Activated naive CD4-positive, alpha-beta T cell treated with anti-CD3 and anti-CD28 coated beads, Interleukin-2, amount 10 ng/mL, durations not matched to agents 7 days and 5 days (primary cell): Measurements from ENCODE around the gene KLK11.

ENCODE experiments used
- CTCF ChIA-PET: fragments of 350-600 bp; sonication (Branson Sonifier 250); formaldehyde crosslinking; loops from one replicate; lab custom pipeline; 2021; ENCODE audit warnings: antibody characterized with exemption; lab: Charles Lee
- DNase-seq: peaks from one replicate; pipeline ENCODE4 v3.0.0-alpha.2; 2020
- H3K27ac Mint-ChIP-seq: one replicate; pipeline ENCODE4 v1.8.0; 2021; ENCODE audit warnings: mild to moderate bottlenecking, moderate library complexity, mixed read lengths
- H3K27me3 Mint-ChIP-seq: one replicate; pipeline ENCODE4 v1.8.0; 2021; ENCODE audit warnings: mild to moderate bottlenecking, mixed read lengths
- H3K36me3 Mint-ChIP-seq: one replicate; pipeline ENCODE4 v1.8.0; 2021; ENCODE audit warnings: mixed read lengths
- H3K4me1 Mint-ChIP-seq: one replicate; pipeline ENCODE4 v1.8.0; 2021; ENCODE audit warnings: mixed read lengths
- H3K4me3 Mint-ChIP-seq: one replicate; pipeline ENCODE4 v1.8.0; 2021; ENCODE audit warnings: mild to moderate bottlenecking, moderate library complexity, mixed read lengths
- H3K9me3 Mint-ChIP-seq: one replicate; pipeline ENCODE4 v1.8.0; 2021; ENCODE audit warnings: mixed read lengths

The KLK11 gene, protein sequence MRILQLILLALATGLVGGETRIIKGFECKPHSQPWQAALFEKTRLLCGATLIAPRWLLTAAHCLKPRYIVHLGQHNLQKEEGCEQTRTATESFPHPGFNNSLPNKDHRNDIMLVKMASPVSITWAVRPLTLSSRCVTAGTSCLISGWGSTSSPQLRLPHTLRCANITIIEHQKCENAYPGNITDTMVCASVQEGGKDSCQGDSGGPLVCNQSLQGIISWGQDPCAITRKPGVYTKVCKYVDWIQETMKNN

DNA sequence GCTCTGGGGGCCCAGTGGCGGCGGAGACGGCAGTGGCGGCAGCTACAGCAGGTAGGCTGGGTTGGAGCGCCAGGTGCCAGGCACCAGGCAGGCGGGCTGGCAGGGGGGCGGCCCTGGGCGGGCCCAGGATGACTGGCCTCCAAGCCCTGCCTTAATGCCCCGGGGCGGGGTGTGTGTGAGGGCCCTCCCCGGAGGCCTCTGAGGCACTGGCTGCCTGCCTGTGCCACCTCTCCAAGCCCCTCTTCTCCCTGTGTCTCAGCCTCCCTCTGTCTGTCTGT lies at the start of gene KLK11:
KLK11 (minus strand) TSS at position 63 of the 278 bp plus-strand sequence. CDS start 985 bp downstream, outside the sequence.
- Mint-ChIP-seq H3K27me3 (peaks cover 45% of the 10 kb centered on the region), H3K36me3 (no peaks in the 10 kb centered on the region), H3K27ac (no peak within 1 kb of the TSS), H3K9me3 (no peaks in the 10 kb centered on the region), H3K4me1 (no peaks in the 10 kb centered on the region), H3K4me3 (no peak within 1 kb of the TSS)
- DNase-seq = no peak
- CTCF ChIA-PET = no interaction called here

DNA sequence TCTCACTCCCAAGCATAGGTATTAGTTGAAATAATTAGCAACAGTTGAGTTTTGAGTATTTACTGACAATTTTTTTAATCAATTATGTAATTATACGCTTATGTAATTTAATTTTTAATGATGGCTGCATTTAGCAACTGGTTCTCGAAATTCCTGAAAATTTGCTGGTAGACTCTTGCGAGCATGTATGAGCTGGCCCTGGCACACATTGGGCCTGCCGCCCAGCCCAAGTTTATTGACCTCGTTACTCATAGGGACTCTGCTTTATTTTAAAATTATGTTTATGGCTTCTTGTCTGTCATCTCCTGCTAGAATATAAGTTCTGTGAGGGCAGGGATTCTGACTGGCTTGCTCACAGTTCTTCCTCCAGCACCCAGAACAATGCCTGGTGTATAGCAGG lies 49.6 kb upstream of the KLK11 start:
- Mint-ChIP-seq H3K36me3 (no peaks in the 10 kb centered on the region), H3K4me3 (no peak overlapping the region), H3K9me3 (no peaks in the 10 kb centered on the region), H3K27me3 (no peaks in the 10 kb centered on the region), H3K27ac (no peak overlapping the region), H3K4me1 (no peaks in the 10 kb centered on the region)
- DNase-seq = no peak
- CTCF ChIA-PET = no interaction called here

DNA sequence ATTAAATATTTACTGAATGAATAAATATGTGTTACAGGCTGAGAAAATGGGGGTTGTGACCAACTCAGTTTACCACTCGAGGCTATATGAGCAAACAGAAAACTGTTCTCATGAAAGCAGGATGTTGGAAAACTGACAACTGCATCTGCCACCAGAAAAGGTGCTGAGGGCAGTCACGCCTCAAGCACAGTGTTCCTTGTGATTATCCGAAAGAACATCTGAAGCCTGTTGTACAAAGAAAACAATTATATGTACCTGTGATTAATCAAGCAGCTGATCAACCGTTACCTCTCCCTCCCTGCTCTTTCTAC lies 44.6 kb upstream of the KLK11 start:
- Mint-ChIP-seq H3K4me1 (peaks cover under 1% of the 10 kb centered on the region), H3K36me3 (no peaks in the 10 kb centered on the region), H3K27me3 (peaks cover 16% of the 10 kb centered on the region), H3K4me3 (no peak overlapping the region), H3K9me3 (no peaks in the 10 kb centered on the region), H3K27ac (no peak overlapping the region)
- CTCF ChIA-PET = no interaction called here
- DNase-seq = no peak

DNA sequence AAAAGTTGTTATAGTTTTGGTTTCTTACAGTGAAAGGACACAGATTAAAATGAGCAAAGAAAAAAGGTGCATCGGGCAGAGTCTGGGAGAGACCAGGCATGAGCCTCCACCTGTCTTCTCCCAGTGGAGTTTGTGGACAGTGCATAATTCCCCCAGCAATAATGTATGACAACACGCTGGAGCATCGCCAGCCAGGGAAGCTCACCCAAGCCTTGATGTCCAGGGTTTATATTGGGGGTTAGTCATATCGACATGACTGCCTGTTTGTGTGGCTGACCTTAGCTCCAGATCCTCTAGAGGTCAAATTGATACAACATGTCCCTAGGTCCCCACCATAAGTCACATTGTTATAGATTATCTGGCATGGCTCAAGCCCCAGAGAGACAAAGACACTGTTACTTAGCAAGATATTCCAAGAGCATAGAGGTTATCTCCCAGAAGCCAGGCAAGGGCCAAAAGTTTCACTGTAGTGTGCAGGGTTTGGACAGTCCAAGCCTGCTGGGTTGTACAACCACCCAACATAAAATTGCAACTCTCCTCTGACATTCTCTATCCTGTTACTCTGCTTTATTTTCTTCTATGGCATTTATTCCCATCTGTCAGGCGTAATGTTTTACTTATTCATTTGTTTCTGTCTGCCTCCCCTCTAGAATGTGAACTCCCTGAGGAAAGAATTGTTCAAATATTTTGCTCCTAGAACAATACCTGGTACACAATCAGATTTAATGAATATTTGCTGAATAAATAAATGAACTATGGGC lies 44.1 kb upstream of the KLK11 start:
- peaks cover 22% of the 10 kb centered on the region for H3K27me3 Mint-ChIP-seq
- peaks cover 2% of the 10 kb centered on the region for H3K4me1 Mint-ChIP-seq
- H3K4me3 Mint-ChIP-seq = no peak overlapping the region
- H3K36me3 Mint-ChIP-seq = no peaks in the 10 kb centered on the region
- H3K27ac Mint-ChIP-seq = no peak overlapping the region
- H3K9me3 Mint-ChIP-seq = no peaks in the 10 kb centered on the region
- CTCF ChIA-PET = interaction anchor here (0.6 kb wide), 1 partner anchor 25 kb away, joined by 3 read pairs; no protein-coding TSS in a partner anchor
- DNase-seq = no peak

DNA sequence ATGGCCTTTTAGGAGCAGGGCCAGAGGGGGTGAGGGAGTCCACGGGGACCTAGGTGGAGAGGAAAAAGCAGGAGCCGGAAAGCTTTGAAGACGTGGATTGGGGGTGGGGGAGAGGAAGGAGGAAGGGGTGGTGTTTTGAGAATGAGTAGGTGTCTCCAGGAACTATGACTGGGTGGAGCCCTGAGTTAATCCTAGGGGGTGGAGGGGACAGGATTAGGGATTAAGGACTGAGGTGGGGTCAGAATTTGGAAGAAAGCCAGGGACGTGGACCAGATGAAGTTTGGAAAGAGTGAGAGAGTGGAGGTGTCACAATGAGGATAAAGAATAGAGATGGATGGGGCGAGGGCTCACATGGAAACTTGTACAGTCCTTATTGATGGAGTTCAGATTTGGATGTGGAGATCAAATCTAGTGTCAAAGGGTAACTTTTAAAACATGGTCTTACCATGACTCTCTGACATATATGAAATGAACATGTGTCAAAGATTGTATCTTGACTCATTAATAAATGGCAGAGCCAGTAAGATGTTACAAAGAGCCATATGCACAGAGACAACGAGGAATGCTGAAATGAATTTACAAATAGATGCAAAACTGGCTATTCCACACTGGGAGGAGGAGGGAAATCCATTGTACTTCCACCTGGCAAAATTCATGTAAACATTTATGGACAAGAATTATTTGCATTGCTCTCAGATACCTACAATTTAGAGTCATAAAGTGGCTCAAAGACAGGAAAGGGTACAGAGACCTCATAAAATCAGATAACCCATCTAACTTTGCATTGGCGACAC lies 40.2 kb upstream of the KLK11 start:
- no peak for DNase-seq
- Mint-ChIP-seq H3K27me3 (peaks cover 42% of the 10 kb centered on the region), H3K4me3 (no peak overlapping the region), H3K27ac (no peak overlapping the region), H3K4me1 (peaks cover 4% of the 10 kb centered on the region), H3K36me3 (no peaks in the 10 kb centered on the region), H3K9me3 (no peaks in the 10 kb centered on the region)
- CTCF ChIA-PET = no interaction called here

DNA sequence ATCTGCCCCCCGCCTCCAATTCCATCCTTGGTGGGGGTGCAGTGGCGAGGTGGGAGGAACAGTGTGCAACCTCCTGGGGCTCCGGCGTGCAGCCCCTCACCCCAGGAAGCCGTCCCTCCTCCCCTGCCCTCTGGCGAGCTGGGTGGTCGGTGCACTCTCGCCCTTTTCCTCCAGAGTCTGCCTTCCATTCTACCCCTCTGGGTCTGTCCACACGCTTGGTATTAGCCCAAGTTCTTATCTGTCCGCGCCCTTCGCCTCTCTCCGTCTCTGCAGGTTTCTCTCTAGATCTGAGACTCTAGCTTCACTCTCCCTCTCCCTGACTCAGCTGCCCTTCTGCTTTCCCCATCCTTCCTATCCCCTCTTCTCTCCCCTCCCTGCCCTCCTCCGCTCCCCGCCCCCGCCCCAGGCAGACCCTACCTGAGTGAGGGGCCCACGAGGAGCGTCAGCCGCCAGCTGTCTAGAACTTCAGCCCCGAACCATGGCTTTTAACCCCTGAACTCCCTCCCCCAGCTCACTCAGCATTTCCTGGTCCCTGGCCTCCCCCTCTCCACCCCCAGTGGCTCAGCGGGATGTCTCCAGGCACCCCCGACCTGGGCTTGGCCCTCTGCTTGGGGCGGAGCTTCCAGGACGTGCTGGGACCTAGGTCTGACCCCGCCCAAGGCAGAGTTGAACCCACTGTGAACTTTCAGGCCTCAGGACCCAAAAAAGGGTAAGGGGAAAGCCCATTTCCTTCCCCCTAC lies 39.0 kb upstream of the KLK11 start:
- H3K4me3 Mint-ChIP-seq = no peak overlapping the region
- H3K4me1 Mint-ChIP-seq = peaks cover 4% of the 10 kb centered on the region
- no peaks in the 10 kb centered on the region for H3K9me3 Mint-ChIP-seq
- H3K36me3 Mint-ChIP-seq = no peaks in the 10 kb centered on the region
- CTCF ChIA-PET = no interaction called here
- no peak for DNase-seq
- H3K27ac Mint-ChIP-seq = no peak overlapping the region
- H3K27me3 Mint-ChIP-seq = peaks cover 48% of the 10 kb centered on the region

DNA sequence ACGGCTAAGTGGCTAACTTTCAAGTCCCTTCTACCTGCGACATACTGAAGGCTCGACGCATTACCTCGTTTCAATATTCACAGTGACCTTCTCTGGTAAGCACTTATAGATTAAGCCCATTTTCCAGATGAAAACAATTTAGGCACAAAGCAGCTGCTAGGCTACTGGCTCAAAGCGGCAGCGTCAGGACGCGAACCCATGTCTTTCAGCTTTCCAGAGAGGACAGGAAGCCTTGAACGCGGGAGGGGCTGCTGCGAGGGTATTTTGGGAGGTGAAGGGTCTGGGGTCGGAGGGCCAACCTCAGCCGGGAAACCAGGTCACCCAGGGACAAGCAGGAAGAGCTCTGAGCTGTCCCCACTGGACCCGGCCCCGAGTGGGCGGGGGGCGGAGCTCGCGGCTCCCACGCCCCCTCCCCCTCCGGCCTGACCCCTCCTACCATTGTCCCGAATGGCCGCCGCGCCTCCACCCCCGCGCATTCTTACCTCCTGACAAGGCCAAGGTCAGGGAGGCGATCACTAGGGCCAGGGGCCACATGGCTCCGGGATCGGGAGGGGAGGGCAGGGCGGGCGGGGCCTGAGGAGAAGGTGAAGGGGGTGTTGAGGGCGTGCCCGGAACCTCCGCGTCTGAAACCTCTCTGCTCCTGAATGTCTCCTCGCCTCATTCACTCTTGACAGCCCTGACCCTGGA lies 38.3 kb upstream of the KLK11 start, which contains the start of gene KLK13:
KLK13 (minus strand) TSS at position 559 of the 687 bp plus-strand sequence; CDS start at position 534, 25 bp downstream.
- H3K27ac Mint-ChIP-seq = no peak within 1 kb of the TSS
- no peaks in the 10 kb centered on the region for H3K36me3 Mint-ChIP-seq
- peaks cover 4% of the 10 kb centered on the region for H3K4me1 Mint-ChIP-seq
- CTCF ChIA-PET = no interaction called here
- no peaks in the 10 kb centered on the region for H3K9me3 Mint-ChIP-seq
- H3K27me3 Mint-ChIP-seq = peaks cover 54% of the 10 kb centered on the region
- DNase-seq = no peak
- no peak within 1 kb of the TSS for H3K4me3 Mint-ChIP-seq

DNA sequence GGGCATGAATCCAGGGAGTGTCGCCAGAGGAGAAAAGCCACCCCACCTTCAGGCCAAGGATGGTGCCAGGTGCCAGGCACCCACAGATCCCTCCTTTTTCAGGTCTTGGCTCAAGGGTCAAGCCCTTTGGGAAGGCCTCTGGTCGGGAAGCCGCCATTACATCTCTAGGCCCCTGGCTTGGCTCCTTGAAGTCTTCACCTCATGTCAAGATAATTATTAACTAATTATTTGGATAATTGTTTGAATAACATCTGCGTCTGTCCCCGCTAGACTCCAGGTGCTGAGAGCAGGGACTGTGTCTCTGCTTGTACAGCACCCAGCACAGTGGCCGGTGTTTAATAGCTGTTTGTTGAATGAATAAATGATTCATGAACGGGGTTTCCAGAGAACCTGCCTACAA lies 37.2 kb upstream of the KLK11 start:
- no peak overlapping the region for H3K4me3 Mint-ChIP-seq
- CTCF ChIA-PET = no interaction called here
- no peak for DNase-seq
- H3K36me3 Mint-ChIP-seq = no peaks in the 10 kb centered on the region
- no peak overlapping the region for H3K27ac Mint-ChIP-seq
- peaks cover 57% of the 10 kb centered on the region for H3K27me3 Mint-ChIP-seq
- peaks cover 4% of the 10 kb centered on the region for H3K4me1 Mint-ChIP-seq
- no peaks in the 10 kb centered on the region for H3K9me3 Mint-ChIP-seq

DNA sequence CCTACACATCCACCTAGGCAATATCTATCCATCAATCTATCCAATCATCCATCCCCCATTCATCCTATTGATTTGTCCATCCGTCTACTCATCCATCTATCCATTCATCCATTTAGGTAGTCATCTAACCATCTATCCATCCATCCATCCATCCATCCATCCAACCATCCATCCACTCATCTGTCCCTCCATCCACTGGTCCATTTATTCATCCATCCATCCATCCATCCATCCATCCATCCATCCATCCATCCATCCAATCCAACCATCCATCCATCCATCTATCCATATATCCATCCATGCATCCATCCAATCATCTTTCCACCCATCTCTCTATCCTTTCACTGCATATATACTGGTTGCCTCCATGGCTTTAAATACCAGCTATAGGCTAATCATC lies 34.6 kb upstream of the KLK11 start:
- CTCF ChIA-PET = no interaction called here
- Mint-ChIP-seq H3K27ac (no peak overlapping the region), H3K9me3 (no peaks in the 10 kb centered on the region), H3K36me3 (no peaks in the 10 kb centered on the region), H3K4me3 (no peak overlapping the region), H3K4me1 (peaks cover 3% of the 10 kb centered on the region), H3K27me3 (peaks cover 58% of the 10 kb centered on the region)
- no peak for DNase-seq

DNA sequence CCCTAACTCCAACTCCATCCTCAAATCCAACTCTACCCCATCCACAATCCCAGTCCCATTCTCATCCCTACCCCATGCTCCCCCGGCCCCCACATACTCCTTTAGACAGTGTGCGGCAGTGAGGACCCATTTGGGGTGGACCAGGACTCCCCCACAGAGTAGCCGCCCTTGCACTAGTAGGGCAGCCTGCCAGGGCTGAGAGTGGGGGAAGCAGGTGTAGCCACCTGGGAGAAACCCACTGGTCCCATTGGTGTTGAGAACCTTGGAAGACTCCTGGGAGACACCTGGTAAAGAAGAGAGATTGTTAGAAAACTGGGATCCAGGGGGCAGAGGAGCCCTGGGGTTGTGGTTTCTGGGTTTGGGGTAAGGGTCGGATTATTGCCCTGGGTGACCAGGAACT lies 33.9 kb upstream of the KLK11 start:
- H3K9me3 Mint-ChIP-seq = no peaks in the 10 kb centered on the region
- H3K27ac Mint-ChIP-seq = no peak overlapping the region
- H3K4me1 Mint-ChIP-seq = peaks cover 2% of the 10 kb centered on the region
- CTCF ChIA-PET = no interaction called here
- peaks cover 51% of the 10 kb centered on the region for H3K27me3 Mint-ChIP-seq
- no peak overlapping the region for H3K4me3 Mint-ChIP-seq
- H3K36me3 Mint-ChIP-seq = no peaks in the 10 kb centered on the region
- no peak for DNase-seq

DNA sequence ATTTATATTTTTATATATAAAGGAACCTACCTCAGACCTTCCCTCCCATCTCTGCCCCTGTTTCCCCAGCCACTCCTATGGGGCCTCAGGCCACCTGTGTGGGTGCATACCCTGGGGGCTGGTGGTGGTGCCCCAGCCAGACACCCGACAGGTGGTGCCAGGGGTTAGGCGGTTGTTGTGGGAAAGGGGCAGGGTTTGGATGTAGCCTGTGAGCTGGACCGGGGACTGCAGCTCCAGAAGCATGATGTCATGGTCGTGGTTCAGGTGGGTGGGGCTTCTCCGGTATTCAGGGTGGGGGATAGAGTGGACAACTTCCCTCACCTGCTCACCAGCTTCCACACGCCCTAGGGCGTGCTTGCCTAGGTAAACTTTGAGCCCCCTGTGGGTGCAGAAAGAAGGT lies 33.3 kb upstream of the KLK11 start:
- Mint-ChIP-seq H3K4me3 (no peak overlapping the region), H3K27ac (no peak overlapping the region), H3K9me3 (no peaks in the 10 kb centered on the region), H3K27me3 (peaks cover 48% of the 10 kb centered on the region), H3K4me1 (no peaks in the 10 kb centered on the region), H3K36me3 (no peaks in the 10 kb centered on the region)
- no peak for DNase-seq
- CTCF ChIA-PET = no interaction called here

DNA sequence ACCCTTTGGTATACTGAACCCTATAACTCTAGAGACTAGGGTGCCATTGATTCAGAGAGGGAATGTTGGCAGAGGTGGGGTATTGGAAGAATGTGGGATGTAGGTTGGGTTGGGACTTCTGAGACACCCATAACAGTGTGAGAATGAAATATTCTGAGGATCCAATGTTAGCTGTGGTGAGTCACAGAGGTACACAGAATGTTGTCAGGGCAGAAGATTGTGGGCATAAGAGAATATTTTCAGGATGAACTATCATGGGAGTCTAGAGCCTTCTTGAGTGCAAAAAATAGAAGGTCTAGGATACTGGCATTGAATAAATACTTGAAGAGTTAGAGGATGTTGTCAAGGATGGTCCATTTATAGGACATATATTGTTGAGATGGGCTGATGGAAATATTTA lies 29.4 kb upstream of the KLK11 start:
- H3K27me3 Mint-ChIP-seq = peaks cover 41% of the 10 kb centered on the region

DNA sequence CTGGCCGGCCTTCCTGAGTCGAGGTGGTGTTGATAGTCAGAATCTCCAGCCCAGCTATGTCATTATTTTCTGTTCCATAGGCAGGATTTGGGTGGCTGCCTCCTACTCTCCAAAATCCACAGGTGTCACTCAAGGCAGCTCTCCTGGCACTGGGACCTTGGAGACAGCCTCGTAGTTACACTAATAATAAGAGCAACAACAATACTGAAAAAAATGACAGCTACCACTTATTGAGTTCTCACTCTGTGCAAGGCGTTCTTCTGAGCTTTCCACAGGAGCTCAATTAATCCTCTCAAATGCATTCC lies 20.6 kb upstream of the KLK11 start:
- Mint-ChIP-seq H3K36me3 (no peaks in the 10 kb centered on the region), H3K27me3 (peaks cover 17% of the 10 kb centered on the region), H3K4me3 (no peak overlapping the region), H3K9me3 (no peaks in the 10 kb centered on the region), H3K27ac (no peak overlapping the region), H3K4me1 (no peaks in the 10 kb centered on the region)
- DNase-seq = no peak
- CTCF ChIA-PET = no interaction called here

More for the DNA sequence above, 29.4 kb upstream of the KLK11 start:
- Mint-ChIP-seq H3K9me3 (no peaks in the 10 kb centered on the region), H3K36me3 (no peaks in the 10 kb centered on the region), H3K4me3 (no peak overlapping the region), H3K4me1 (no peaks in the 10 kb centered on the region), H3K27ac (no peak overlapping the region)
- CTCF ChIA-PET = no interaction called here
- DNase-seq = no peak

DNA sequence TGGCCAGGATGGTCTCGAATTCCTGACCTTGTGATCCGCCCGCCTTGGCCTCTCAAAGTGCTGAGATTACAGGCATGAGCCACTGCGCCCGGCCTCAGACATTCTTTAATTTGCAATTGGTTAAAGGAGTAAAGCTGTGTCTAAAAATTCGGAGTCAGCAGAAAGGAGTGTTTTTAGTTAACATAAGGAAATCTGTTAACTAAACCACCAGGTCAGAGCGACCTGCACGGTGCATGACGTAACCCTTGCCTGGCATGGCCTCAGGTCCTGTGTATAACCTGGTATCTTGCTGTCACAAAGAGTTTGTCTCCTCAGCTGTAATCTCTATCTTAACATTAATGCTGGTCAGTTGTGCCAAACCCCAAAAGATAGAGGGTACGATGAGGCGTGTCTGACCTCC lies 17.9 kb upstream of the KLK11 start:
- Mint-ChIP-seq H3K27ac (no peak overlapping the region), H3K9me3 (no peaks in the 10 kb centered on the region), H3K36me3 (no peaks in the 10 kb centered on the region), H3K27me3 (peaks cover 22% of the 10 kb centered on the region), H3K4me3 (no peak overlapping the region), H3K4me1 (no peaks in the 10 kb centered on the region)
- CTCF ChIA-PET = no interaction called here
- DNase-seq = no peak
